Right lobe of liver (tissue), 6 donors: ENCODE results near the gene DOC2A. TPM values are rescaled to one million over a fixed set of nuclear protein-coding genes. Genes with fewer than 3 reads are reported as not detected.

Experiments used
- ATAC-seq, 4 donors: fragments of 200-7000 bp; cut with Tn5 transposase; one replicate each; pipeline ENCODE4 v1.9.1; 2020; ENCODE audit warnings: mild to moderate bottlenecking in 4 of 4, moderate library complexity in 4 of 4
- DNase-seq, 3 donors: peaks; one replicate each; pipeline ENCODE4 v3.0.0-alpha.2; 2020
- H3K27ac ChIP-seq, 3 donors: fragments of 200-600 bp; one replicate each; pipeline ENCODE4 v1.8.0; 2022
- H3K27me3 ChIP-seq, 2 donors: fragments of 200-600 bp; one replicate each; pipeline ENCODE4 v1.8.0; 2022
- H3K36me3 ChIP-seq, 4 donors: fragments of 200-600 bp; sonication (generic) in 1 of 4; one replicate each; pipeline versions ENCODE4 v1.5.1 to v1.8.0; 2017 to 2022; ENCODE audit warnings: control low read depth in 1 of 4
- H3K4me1 ChIP-seq, 4 donors: fragments of 200-600 bp; sonication (generic) in 1 of 4; one replicate each; pipeline versions ENCODE4 v1.5.1 to v1.8.0; 2017 to 2022; ENCODE audit warnings: control low read depth in 1 of 4
- H3K4me3 ChIP-seq, 3 donors: fragments of 200-600 bp; one replicate each; pipeline ENCODE4 v1.8.0; 2022
- H3K9me3 ChIP-seq, 4 donors: fragments of 200-600 bp; sonication (generic) in 1 of 4; one replicate each; pipeline versions ENCODE4 v1.5.1 to v1.8.0; 2017 to 2022; ENCODE audit warnings: control low read depth in 1 of 4
- POLR2A ChIP-seq: fragments of 450-650 bp; IDR thresholded peaks from one replicate; pipeline ENCODE4 v1.6.1; 2017; ENCODE audit warnings: antibody characterized with exemption, mild to moderate bottlenecking
- WGBS: methylation state at CpG from one replicate; pipeline ENCODE4 v1.1.6; 2018; ENCODE audit warnings: low coverage, low lambda C conversion rate; ENCODE audit not compliant: insufficient coverage; ENCODE audit errors: missing lambda C conversion rate; 5-methylcytosine and 5-hydroxymethylcytosine counted together
- intact Hi-C, 2 donors: fragments of 100-400 bp; cut with DNase I; formaldehyde crosslinking; loops; one replicate each; pipeline versions ENCODE4 v1.11.2 to v1.14.1; 2022
- total RNA-seq, 6 experiments: library from RNA; depleted of rRNA in 2 of 6; stranded (reverse); fragments of >200 nt in 2 of 6; fragmentation: NEBNext Ultra II Directional in 3 of 6; extraction: Animal tissue kit (Norgen Biotek cat#: 25700) in 3 of 6; gene quantifications; one replicate each; pipeline versions ENCODE4 v1.1.0 to v1.2.4, GENCODE V29; 2016 to 2023
- TF ChIP-seq, protein P1 (sequence below), 4 donors: fragments of 200-600 bp in 3 of 4; fragments of 450-650 bp in 1 of 4; IDR thresholded peaks; one replicate each; pipeline versions ENCODE4 v1.5.1 to v1.8.0; 2016 to 2022; ENCODE audit warnings: antibody characterized with exemption in 4 of 4, mild to moderate bottlenecking in 2 of 4
- donor health status: DM: no; HTN: yes; CAD: no.
- donor health status: DM: no; HTN: no; CAD: no.
- donor health status: DM: no; HTN: no; CAD: no.
- donor health status: DM: no; HTN: yes; CAD: no.
- donor health status: DM: no; HTN: yes; CAD: no.

DOC2A gene
- total RNA-seq, 6 experiments from 2014 or later = 0.16 to 0.66 (median 0.33) TPM; not detected in 3

DNA sequence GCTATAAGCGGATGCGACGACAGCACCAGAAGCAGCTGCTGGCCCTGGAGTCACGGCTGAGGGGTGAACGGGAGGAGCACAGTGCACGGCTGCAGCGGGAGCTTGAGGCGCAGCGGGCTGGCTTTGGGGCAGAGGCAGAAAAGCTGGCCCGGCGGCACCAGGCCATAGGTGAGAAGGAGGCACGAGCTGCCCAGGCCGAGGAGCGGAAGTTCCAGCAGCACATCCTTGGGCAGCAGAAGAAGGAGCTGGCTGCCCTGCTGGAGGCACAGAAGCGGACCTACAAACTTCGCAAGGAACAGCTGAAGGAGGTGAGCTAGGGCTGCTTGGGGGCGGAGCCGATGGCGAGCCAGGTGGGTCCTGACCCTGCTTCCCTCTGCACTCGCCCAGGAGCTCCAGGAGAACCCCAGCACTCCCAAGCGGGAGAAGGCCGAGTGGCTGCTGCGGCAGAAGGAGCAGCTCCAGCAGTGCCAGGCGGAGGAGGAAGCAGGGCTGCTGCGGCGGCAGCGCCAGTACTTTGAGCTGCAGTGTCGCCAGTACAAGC is 25.5 kb downstream of the DOC2A start:
- ATAC-seq = no peak

DNA sequence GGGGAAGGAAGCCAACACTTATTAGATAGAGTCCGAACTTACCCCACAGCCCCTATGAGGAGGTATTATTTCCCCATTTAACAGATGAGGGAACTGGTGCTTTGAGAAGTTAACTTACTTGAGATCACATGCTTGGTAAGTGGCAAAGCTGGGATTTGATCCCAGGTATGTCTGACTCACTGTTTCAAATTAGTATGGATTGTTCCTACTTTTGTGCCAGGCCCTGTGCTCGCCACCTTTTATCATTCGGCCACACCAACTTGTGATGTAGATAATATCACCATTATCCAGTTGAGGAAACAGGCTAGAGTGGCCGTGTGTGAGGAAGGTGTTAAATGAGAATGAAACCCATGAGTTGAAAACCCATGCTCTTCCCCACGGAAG is 26.1 kb downstream of the DOC2A start:
- Histone ChIP-seq H3K4me1 (no peaks in the 10 kb centered on the region), H3K9me3 (no peaks in the 10 kb centered on the region), H3K36me3 (peaks cover 0 to 80% (median 41%) of the 10 kb centered on the region in 4 donors), H3K27me3 (no peaks in the 10 kb centered on the region), H3K4me3 (no peak overlapping the region), H3K27ac (no peak overlapping the region)
- intact Hi-C loops = no loop called here
- no peak for ATAC-seq
- no peak for DNase-seq
- TF ChIP-seq POLR2A = no peak
- TF ChIP-seq, protein P1, sequence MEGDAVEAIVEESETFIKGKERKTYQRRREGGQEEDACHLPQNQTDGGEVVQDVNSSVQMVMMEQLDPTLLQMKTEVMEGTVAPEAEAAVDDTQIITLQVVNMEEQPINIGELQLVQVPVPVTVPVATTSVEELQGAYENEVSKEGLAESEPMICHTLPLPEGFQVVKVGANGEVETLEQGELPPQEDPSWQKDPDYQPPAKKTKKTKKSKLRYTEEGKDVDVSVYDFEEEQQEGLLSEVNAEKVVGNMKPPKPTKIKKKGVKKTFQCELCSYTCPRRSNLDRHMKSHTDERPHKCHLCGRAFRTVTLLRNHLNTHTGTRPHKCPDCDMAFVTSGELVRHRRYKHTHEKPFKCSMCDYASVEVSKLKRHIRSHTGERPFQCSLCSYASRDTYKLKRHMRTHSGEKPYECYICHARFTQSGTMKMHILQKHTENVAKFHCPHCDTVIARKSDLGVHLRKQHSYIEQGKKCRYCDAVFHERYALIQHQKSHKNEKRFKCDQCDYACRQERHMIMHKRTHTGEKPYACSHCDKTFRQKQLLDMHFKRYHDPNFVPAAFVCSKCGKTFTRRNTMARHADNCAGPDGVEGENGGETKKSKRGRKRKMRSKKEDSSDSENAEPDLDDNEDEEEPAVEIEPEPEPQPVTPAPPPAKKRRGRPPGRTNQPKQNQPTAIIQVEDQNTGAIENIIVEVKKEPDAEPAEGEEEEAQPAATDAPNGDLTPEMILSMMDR (IDR thresholded peaks at IDR 0.05) = no peak
- WGBS = 94% methylated on average over 4 of the region's 5 CpGs

More for the DNA sequence above, 25.5 kb downstream of the DOC2A start:
- intact Hi-C loops = no loop called here
- no peak overlapping the region for H3K4me3 ChIP-seq
- H3K4me1 ChIP-seq = no peaks in the 10 kb centered on the region
- H3K27ac ChIP-seq = no peak overlapping the region
- H3K27me3 ChIP-seq = no peaks in the 10 kb centered on the region
- peaks cover 0 to 80% (median 37%) of the 10 kb centered on the region in 4 donors for H3K36me3 ChIP-seq
- 96% methylated on average over 12 of the region's 28 CpGs for WGBS
- TF ChIP-seq, protein P1 (IDR thresholded peaks at IDR 0.05) = no peak
- no peak for TF ChIP-seq POLR2A
- no peaks in the 10 kb centered on the region for H3K9me3 ChIP-seq
- DNase-seq = peak in 1 of 3 donors; percentile 37

DNA sequence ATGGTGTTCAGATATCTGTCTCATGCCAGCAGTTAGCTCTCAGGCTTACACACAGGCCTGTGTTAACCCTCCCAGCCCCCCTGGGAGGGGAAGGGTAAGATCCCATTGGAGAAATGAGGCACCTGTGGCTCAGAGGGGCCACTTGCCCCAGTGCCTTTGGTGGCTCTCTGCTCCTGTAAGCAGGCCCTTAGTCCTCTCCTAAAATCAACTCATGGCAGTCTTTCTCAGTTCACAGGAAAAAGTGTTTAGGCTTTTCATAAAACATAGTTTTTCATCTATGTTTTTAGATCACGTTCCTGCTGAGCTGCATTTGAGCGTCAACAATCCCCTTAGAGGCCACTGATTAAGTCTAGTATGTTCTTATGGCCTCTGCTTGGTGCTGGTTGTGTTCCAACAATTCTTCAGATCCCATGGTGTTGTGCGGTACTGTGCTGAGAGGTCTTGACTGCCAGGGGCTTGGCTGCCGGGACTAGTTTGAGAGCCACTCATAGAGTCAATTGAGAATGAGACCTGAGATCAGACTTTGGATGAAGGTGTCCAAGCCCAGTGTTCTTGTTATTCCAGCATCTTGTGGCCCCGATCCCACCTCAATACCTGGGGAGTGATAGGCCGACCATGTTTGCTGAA is 26.6 kb downstream of the DOC2A start:
- WGBS = 80% methylated on average over 4 of the region's 6 CpGs
- TF ChIP-seq, protein P1 (IDR thresholded peaks at IDR 0.05) = no peak
- TF ChIP-seq POLR2A = no peak
- Histone ChIP-seq H3K4me1 (no peaks in the 10 kb centered on the region), H3K9me3 (no peaks in the 10 kb centered on the region), H3K27ac (no peak overlapping the region), H3K36me3 (peaks cover 0 to 85% (median 44%) of the 10 kb centered on the region in 4 donors), H3K4me3 (no peak overlapping the region), H3K27me3 (no peaks in the 10 kb centered on the region)
- intact Hi-C loops = no loop called here
- DNase-seq (no peak), ATAC-seq (no peak)

DNA sequence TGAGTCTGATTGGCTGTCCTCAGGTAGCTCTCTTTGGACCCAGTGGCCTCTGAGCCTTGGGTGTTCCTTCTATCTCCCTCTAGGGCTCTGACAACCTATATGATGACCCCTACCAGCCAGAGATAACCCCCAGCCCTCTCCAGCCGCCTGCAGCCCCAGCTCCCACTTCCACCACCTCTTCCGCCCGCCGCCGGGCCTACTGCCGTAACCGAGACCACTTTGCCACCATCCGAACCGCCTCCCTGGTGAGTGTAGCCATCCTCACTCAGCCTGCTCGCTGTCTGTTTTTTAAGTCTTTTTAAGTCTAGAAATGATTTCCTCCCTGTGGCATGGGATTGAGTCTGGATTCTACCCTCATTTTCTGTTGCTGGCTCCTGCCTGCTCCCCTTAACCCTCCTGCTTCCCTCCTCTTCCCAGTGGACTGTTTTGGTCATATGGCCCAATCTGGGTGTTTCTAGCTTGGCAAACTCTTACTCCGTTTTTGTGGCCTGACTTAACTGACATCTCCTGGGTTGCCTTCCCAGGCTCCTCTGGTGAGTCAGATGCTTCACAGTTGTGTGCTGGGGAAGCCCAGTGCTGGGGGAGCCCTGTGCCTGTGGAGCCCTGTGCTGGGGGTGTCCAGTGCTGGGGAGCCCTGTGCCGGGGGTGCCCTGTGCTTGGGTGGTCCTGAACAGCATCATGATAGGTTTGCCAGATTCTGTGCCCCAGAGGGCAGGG is 27.2 kb downstream of the DOC2A start:
- intact Hi-C loops = no loop called here
- Histone ChIP-seq H3K27ac (no peak overlapping the region), H3K9me3 (no peaks in the 10 kb centered on the region), H3K36me3 (peaks cover 5 to 92% (median 48%) of the 10 kb centered on the region in 4 donors), H3K4me1 (no peaks in the 10 kb centered on the region), H3K4me3 (no peak overlapping the region), H3K27me3 (no peaks in the 10 kb centered on the region)
- DNase-seq (peak in 1 of 3 donors; percentile 28), ATAC-seq (no peak)
- WGBS = 78% methylated on average over 12 of the region's 12 CpGs
- TF ChIP-seq POLR2A = no peak
